Posterior vena cava (tissue), 2 donors: Measurements from ENCODE around the gene FBXO46. TPM values are rescaled to one million over a fixed set of nuclear protein-coding genes. Genes with fewer than 3 reads are reported as not detected.
A peak's percentile ranks its signal among the peaks of the same experiment; 100 is the strongest.

Experiments
- DNase-seq: peaks from one replicate; pipeline ENCODE4 v3.0.0-alpha.2; 2020; ENCODE audit warnings: low spot score
- intact Hi-C, 2 donors: fragments of 100-400 bp; cut with DNase I; formaldehyde crosslinking; loops; one replicate each; pipeline versions ENCODE4 v1.14.1 to v1.14.2; 2022 to 2023
- long read RNA-seq, 2 donors: library from polyadenylated mRNA; unstranded; transcript quantifications; one replicate each; pipeline ENCODE4 v2.0.0, GENCODE V29; 2020 to 2021
- total RNA-seq, 2 donors: library from RNA; stranded (reverse); fragmentation: NEBNext Ultra II Directional; extraction: Animal tissue kit (Norgen Biotek cat#: 25700); gene quantifications; one replicate each; pipeline ENCODE4 v1.2.1, GENCODE V29; 2021
- donor health status: DM: yes; HTN: yes; CAD: no.
- donor health status: DM: yes; HTN: yes; CAD: no.

FBXO46 gene
- 10 to 100 TPM; 11.2 to 12.3 TPM for total RNA-seq
- long read RNA-seq, donor 1, partial matches to known transcripts, result 0 of 5 reads
- long read RNA-seq, donor 1, other reads (novel, unspliced or antisense), result 5 of 5 reads
- long read RNA-seq, donor 2, partial matches to known transcripts, result 0 of 1 reads
- long read RNA-seq, donor 2, other reads (novel, unspliced or antisense), result 1 of 1 reads

- intact Hi-C loops, result no loop called here
Measured at GRCh38 chr19:45730368-45731288, at the start of gene FBXO46. Gene FBXO46, minus strand, starts transcription at chr19:45730896. Its CDS starts 17,401 bp downstream, at chr19:45713495.

GRCh38 chr19:45780146-45780447 is 49.4 kb upstream of the FBXO46 start:
- DNase-seq, result no peak
- intact Hi-C loops, result no loop called here

More at GRCh38 chr19:45730368-45731288, at the start of gene FBXO46:
- DNase-seq, result peak; percentile 98

GRCh38 chr19:45779231-45780145 is 48.8 kb upstream of the FBXO46 start:
- DNase-seq, result peak; percentile 96
- intact Hi-C loops, result no loop called here

- intact Hi-C loops, result no loop called here
- DNase-seq, result no peak
Measured at GRCh38 chr19:45778010-45778661, 47.4 kb upstream of the FBXO46 start.

- intact Hi-C loops, result no loop called here
- DNase-seq, result no peak
Measured at GRCh38 chr19:45777395-45777961, 46.8 kb upstream of the FBXO46 start.

GRCh38 chr19:45774765-45775164 is 44.1 kb upstream of the FBXO46 start:
- DNase-seq, result no peak
- intact Hi-C loops, result no loop called here

GRCh38 chr19:45773384-45773783 is 42.7 kb upstream of the FBXO46 start:
- intact Hi-C loops, result no loop called here
- DNase-seq, result no peak

- intact Hi-C loops, result no loop called here
- no peak for DNase-seq
Measured at GRCh38 chr19:45772912-45773311, 42.2 kb upstream of the FBXO46 start.

- DNase-seq, result no peak
- intact Hi-C loops, result no loop called here
Measured at GRCh38 chr19:45772130-45772840, 41.6 kb upstream of the FBXO46 start.

GRCh38 chr19:45771311-45771933 is 40.7 kb upstream of the FBXO46 start:
- intact Hi-C loops, result no loop called here
- DNase-seq, result no peak

- DNase-seq, result peak; percentile 97
- intact Hi-C loops, result no loop called here
Measured at GRCh38 chr19:45770192-45771101, 39.8 kb upstream of the FBXO46 start.

GRCh38 chr19:45769821-45770191 is 39.1 kb upstream of the FBXO46 start:
- DNase-seq, result peak; percentile 90
- intact Hi-C loops, result no loop called here

- intact Hi-C loops, result no loop called here
- peak; percentile 99 for DNase-seq
Measured at GRCh38 chr19:45768984-45769782, 38.5 kb upstream of the FBXO46 start, which contains the start of gene SIX5. Gene SIX5, minus strand, starts transcription at chr19:45769252. Its CDS starts 408 bp downstream, at chr19:45768844.

GRCh38 chr19:45768655-45768983 is 37.9 kb upstream of the FBXO46 start:
- peak; percentile 88 for DNase-seq
- intact Hi-C loops, result no loop called here

GRCh38 chr19:45767881-45768654 is 37.4 kb upstream of the FBXO46 start:
- intact Hi-C loops, result no loop called here
- DNase-seq, result peak; percentile 87
